Calu3 (cell line): ENCODE results near the gene ZC3H14. TPM values are rescaled to one million over a fixed set of nuclear protein-coding genes. Genes with fewer than 3 reads are reported as not detected.

Source experiments
- BruUV-seq: library from RNA; stranded (reverse); fragments of 400-500 nt; replicated peaks from 2 replicates; lab custom pipeline; 2021; lab: Mats Ljungman, UMichigan
- CTCF ChIA-PET: fragments of 300-600 bp; sonication (Branson Sonifier 250); formaldehyde crosslinking; loops from one replicate; lab custom pipeline; 2022; ENCODE audit warnings: antibody characterized with exemption; lab: Charles Lee
- DNase-seq: peaks from one replicate; pipeline ENCODE4 v3.0.0; 2022
- H3K27ac Mint-ChIP-seq: one replicate; pipeline ENCODE4 v1.8.0; 2022; ENCODE audit warnings: mixed read lengths; ENCODE audit not compliant: unreplicated experiment
- H3K27me3 Mint-ChIP-seq: one replicate; pipeline ENCODE4 v1.8.0; 2022; ENCODE audit warnings: mixed read lengths; ENCODE audit not compliant: unreplicated experiment
- H3K36me3 Mint-ChIP-seq: one replicate; pipeline ENCODE4 v1.8.0; 2022; ENCODE audit warnings: mild to moderate bottlenecking, moderate library complexity, mixed read lengths; ENCODE audit not compliant: insufficient read depth, unreplicated experiment
- H3K4me1 Mint-ChIP-seq: one replicate; pipeline ENCODE4 v1.8.0; 2022; ENCODE audit warnings: mild to moderate bottlenecking, low read depth, mixed read lengths; ENCODE audit not compliant: unreplicated experiment
- H3K4me3 Mint-ChIP-seq: one replicate; pipeline ENCODE4 v1.8.0; 2022; ENCODE audit warnings: mild to moderate bottlenecking, low read depth, moderate library complexity, mixed read lengths; ENCODE audit not compliant: unreplicated experiment
- H3K9me3 Mint-ChIP-seq: one replicate; pipeline ENCODE4 v1.8.0; 2022; ENCODE audit warnings: low read depth, mixed read lengths; ENCODE audit not compliant: unreplicated experiment
- intact Hi-C: fragments of 100-400 bp; cut with micrococcal nuclease; formaldehyde crosslinking; loops from one replicate; pipeline ENCODE4 v1.10.0; 2022; ENCODE audit not compliant: unreplicated experiment
- total RNA-seq: library from RNA; stranded (reverse); gene quantifications from 2 replicates; pipeline ENCODE4 v1.2.3, GENCODE V29; 2022
- TF ChIP-seq, protein P1 (sequence below): fragments of 200-600 bp; IDR thresholded peaks from one replicate; pipeline ENCODE4 v1.8.0; 2022; ENCODE audit warnings: antibody characterized with exemption; ENCODE audit not compliant: unreplicated experiment

The ZC3H14 gene
- total RNA-seq, 1 experiment from 2014 or later: 69.3 TPM

DNA sequence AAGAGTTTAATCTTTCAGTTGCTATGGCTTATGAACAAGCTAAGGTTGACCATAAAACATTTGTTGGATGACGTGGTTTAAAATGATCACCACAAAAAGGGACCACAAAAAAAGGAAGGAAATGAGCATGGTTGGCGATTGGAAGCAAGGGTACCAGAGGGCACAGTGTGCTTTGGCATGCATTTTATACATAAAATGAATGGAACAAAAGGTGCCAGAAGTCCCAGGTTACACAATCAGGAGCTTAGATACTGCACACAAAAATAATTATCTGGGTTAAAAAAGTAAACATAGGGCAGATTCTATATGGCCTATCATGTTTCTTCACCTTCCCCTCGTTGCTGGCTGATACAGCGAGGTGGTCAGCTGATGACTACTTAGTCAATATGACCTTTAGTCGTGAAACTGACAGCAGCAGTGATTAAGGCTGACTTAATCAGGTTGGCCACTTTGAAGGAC is 50.7 kb downstream of the ZC3H14 start:
- CTCF ChIA-PET: no interaction called here
- H3K27me3 Mint-ChIP-seq: no peaks in the 10 kb centered on the region
- H3K27ac Mint-ChIP-seq: no peak overlapping the region
- H3K4me3 Mint-ChIP-seq: no peak overlapping the region
- peak; percentile 2 for DNase-seq
- no peaks in the 10 kb centered on the region for H3K4me1 Mint-ChIP-seq
- intact Hi-C loops: no loop called here
- BruUV-seq: no TSS peak
- peaks cover 17% of the 10 kb centered on the region for H3K36me3 Mint-ChIP-seq
- TF ChIP-seq, protein P1, sequence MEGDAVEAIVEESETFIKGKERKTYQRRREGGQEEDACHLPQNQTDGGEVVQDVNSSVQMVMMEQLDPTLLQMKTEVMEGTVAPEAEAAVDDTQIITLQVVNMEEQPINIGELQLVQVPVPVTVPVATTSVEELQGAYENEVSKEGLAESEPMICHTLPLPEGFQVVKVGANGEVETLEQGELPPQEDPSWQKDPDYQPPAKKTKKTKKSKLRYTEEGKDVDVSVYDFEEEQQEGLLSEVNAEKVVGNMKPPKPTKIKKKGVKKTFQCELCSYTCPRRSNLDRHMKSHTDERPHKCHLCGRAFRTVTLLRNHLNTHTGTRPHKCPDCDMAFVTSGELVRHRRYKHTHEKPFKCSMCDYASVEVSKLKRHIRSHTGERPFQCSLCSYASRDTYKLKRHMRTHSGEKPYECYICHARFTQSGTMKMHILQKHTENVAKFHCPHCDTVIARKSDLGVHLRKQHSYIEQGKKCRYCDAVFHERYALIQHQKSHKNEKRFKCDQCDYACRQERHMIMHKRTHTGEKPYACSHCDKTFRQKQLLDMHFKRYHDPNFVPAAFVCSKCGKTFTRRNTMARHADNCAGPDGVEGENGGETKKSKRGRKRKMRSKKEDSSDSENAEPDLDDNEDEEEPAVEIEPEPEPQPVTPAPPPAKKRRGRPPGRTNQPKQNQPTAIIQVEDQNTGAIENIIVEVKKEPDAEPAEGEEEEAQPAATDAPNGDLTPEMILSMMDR: no peak
- H3K9me3 Mint-ChIP-seq: no peaks in the 10 kb centered on the region

GRCh38 chr14:88614218-88614907 is 51.5 kb downstream of the ZC3H14 start:
- no peak overlapping the region for H3K27ac Mint-ChIP-seq
- BruUV-seq: no TSS peak
- intact Hi-C loops: no loop called here
- H3K9me3 Mint-ChIP-seq: no peaks in the 10 kb centered on the region
- H3K27me3 Mint-ChIP-seq: no peaks in the 10 kb centered on the region
- TF ChIP-seq, protein P1: no peak
- peaks cover 17% of the 10 kb centered on the region for H3K36me3 Mint-ChIP-seq
- CTCF ChIA-PET: no interaction called here
- H3K4me1 Mint-ChIP-seq: no peaks in the 10 kb centered on the region
- DNase-seq: no peak
- H3K4me3 Mint-ChIP-seq: no peak overlapping the region

DNA sequence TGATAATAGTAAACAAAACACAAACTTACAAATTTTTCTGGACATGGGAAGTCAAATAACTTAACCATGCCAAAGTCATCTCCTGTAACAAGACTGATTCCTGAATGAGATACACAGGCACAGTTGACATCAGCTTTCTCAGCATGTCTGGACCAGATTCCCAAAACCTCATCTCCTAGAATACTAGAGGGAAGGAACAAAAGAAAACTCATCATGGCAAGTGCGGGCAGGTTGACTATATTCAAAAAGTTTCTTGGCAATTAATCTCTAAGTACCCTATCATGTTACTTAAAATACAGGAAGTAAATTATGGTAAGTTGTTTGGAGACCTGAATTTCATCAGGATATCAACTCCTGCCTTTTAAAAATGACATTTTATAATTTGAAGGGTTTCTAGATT is 53.9 kb downstream of the ZC3H14 start:
- TF ChIP-seq, protein P1: no peak
- CTCF ChIA-PET: no interaction called here
- Mint-ChIP-seq H3K4me1 (no peaks in the 10 kb centered on the region), H3K9me3 (no peaks in the 10 kb centered on the region), H3K36me3 (peaks cover 4% of the 10 kb centered on the region), H3K4me3 (no peak overlapping the region), H3K27ac (no peak overlapping the region), H3K27me3 (no peaks in the 10 kb centered on the region)
- DNase-seq: no peak
- no TSS peak for BruUV-seq
- intact Hi-C loops: no loop called here

DNA sequence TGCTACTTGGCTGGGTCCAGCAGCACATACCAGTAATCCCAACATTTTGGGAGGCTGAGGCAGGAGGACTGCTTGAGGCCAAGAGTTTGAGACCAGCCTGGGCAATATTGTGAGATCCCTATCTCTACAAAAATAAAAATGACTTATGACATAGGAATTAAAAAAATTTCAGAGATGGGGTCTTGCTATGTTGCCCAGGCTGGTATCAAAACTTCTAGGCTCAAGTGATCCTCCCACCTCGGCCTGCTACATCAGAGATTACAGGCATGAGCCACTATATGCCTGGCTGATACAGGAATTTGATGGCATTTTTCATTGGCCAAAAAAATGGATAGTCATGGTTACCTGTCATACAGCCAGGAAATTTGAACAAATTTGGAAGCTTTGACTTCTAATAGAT is 54.6 kb downstream of the ZC3H14 start:
- intact Hi-C loops: no loop called here
- CTCF ChIA-PET: no interaction called here
- Mint-ChIP-seq H3K27me3 (no peaks in the 10 kb centered on the region), H3K36me3 (no peaks in the 10 kb centered on the region), H3K27ac (no peak overlapping the region), H3K4me1 (no peaks in the 10 kb centered on the region), H3K9me3 (no peaks in the 10 kb centered on the region), H3K4me3 (no peak overlapping the region)
- no peak for DNase-seq
- TF ChIP-seq, protein P1: no peak
- no TSS peak for BruUV-seq
